Breast epithelium (tissue), 3 donors: Measurements from ENCODE around the gene SOX8.

Experiments
- CTCF ChIP-seq, 3 donors: fragments of 450-650 bp; IDR thresholded peaks; one replicate each; pipeline ENCODE4 v1.5.1; 2016 to 2017; ENCODE audit warnings: antibody characterized with exemption in 3 of 3, mild to moderate bottlenecking in 3 of 3, moderate library complexity in 3 of 3
- POLR2A ChIP-seq: fragments of 450-650 bp; IDR thresholded peaks from one replicate; pipeline ENCODE4 v1.6.1; 2016; ENCODE audit warnings: antibody characterized with exemption, mild to moderate bottlenecking, moderate library complexity
- POLR2AphosphoS5 ChIP-seq, 3 donors: sonication (generic); formaldehyde crosslinking; IDR thresholded peaks; one replicate each; pipeline ENCODE4 v1.6.1; 2017; ENCODE audit warnings: antibody characterized with exemption in 3 of 3

- TF ChIP-seq POLR2AphosphoS5 (IDR thresholded peaks at IDR 0.05) (no peak), CTCF (IDR thresholded peaks at IDR 0.05) (no peak), POLR2A (no peak)
These were observed 9.6 kb upstream of the SOX8 start for GRCh38 chr16:971981-972315.
